HT-29 (cell line): Measurements from ENCODE around the gene PPM1E. TPM values are rescaled to one million over a fixed set of nuclear protein-coding genes. Genes with fewer than 3 reads are reported as not detected.
"Not testable (repeated sequence)": the region's sequence is repeated elsewhere in the genome, so short reads cannot be mapped to it uniquely, and the experiment has no call there.

Experiments used
- DNase-seq: peaks from one replicate; pipeline ENCODE4 v3.0.0-alpha.2; 2015; ENCODE audit warnings: low spot score
- total RNA-seq: library from RNA; depleted of rRNA; stranded (reverse); fragments of >200 nt; shearing (Covaris generic); gene quantifications from 2 replicates; pipeline ENCODE4 v1.2.3, GENCODE V29; 2014

The PPM1E gene
- total RNA-seq, 1 experiment from 2014 or later: not detected

DNA sequence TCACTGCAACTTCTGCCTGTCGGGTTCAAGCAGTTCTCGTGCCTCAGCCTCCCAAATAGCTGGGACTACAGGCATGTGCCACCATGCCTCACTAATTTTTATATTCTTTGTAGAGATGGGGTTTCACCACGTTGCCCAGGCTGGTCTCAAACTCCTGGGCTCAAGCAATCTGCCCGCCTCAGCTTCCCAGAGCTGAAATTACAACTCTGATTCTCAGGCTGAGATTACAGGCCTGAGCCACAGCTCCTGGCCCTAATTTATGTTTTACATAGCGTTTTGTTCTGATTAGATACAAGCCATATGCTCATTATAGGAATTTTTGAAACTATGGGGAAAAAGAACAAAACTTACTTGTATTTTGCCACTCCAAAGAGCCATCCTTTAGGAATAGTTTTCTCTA lies 22.8 kb downstream of the PPM1E start:
- DNase-seq: not testable (repeated sequence)

DNA sequence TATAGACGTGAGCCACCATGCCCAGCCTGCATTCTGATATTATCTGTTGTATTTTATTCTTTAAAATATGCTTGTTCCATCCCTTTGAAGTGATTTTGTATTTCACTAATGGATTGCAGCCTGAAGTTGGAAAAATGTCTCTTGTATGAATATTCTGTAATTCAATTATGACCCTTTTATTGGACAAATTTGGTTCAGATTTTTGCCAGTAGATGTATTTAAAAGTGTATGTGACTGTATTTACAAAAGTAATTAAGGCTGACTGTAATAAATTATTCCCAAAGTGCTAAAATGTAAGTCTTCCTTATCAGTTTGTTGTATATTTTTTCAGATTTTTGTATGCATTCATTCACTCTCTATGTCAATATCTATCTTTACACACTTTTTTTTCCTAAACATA lies 23.8 kb downstream of the PPM1E start:
- DNase-seq: no peak

DNA sequence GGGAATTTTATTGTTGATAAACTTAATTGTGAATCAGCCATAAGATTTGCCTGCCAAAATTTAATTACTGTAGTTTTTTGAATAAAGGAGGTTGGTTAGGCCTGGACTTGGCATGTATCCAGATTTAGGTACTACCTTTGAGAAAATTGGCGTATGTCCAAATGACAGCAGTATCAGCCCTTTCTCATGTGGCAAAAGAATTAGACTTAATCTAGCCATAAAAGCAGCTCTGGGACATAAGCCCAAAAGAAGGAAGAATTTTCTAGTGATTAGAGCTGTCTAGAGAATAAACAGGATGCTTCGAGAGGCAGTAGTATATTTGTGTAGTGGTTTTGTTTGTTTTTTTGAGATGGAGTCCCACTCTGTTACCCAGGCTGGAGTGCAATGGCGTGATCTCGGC lies 27.7 kb downstream of the PPM1E start:
- DNase-seq: peak; percentile 15

DNA sequence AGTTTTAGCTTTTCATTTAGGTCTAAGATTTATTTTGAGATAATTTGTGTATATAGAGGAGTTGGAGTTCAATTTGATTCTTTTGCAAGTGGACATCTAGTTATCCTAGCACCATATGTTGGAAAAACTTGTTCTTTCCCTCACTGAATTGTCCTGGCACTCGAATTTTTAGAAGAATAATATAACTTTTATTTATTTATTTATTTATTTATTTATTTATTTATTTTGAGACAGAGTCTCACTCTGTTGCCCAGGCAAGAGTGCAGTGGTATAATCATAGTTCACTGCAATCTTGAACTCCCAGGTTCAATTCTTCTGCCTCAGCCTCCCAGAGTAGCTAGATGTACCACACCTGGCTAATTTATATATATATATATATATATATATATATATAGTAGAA lies 29.4 kb downstream of the PPM1E start:
- no peak for DNase-seq

DNA sequence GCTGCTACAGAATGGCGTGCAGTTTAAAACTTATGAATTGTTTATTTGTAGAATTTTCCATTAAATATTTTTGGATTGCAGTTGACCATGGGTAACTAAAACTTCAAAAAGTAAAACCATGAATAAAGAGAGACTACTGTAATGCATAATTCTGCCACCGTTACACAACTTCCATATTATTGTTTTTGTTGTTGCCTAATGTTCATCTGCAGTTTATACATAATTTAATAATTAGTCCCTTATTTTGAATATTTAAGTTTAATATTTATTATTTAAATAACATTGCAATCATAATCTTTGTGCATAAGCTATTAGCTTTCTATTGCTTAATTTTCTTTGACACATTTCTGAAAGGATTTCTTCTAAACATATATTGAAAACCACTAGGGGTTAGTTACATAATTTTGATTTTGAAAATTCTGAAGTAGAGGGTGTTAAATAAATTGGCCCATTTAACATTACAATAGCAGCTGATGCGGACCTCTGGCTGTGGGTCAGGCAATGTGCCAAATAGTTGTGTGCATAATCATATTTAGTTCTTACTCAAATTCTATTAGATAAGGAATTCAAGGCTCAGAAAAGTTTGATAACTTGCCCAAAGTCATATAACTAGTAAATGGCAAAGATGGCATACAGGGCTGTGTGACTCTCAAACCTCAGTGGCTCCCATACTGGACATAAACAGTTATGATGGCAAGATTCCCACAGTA lies 31.1 kb downstream of the PPM1E start:
- no peak for DNase-seq

DNA sequence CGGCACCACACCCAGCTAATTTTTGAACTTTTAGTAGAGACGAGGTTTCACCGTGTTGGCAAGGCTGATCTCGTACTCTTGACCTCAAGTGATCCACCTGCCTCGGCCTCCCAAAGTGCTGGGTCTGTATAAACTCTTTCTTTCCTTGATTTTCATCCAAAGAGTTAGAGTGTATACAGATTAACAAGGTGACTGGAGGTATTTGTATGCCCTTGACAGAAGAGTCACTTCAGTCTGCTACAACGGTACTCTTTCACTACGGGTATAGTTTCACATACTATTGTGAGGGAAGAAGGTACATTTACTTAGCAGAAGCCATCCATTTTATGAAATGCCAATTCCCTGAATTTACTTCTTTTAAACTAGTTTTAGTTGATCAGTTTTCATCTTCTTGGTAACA lies 32.5 kb downstream of the PPM1E start:
- DNase-seq: no peak

DNA sequence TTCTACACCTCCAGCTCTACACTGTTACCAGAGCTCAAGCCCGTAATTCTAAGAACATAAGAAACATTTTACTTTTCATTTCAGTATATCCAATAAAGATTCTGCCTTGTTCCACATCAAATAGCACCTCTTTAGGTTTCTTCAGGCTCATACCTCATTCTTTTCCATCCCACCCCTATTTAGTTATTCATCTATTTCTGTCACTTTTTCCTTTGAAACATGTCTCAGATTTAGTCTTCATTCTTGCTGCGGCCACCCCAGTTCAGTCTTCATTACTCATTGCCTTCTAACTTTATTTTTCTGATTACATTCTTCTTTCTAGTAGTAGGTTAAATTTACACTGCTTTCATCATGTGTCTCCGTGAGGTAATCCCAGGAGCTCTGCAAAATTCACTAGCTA lies 33.5 kb downstream of the PPM1E start:
- no peak for DNase-seq

DNA sequence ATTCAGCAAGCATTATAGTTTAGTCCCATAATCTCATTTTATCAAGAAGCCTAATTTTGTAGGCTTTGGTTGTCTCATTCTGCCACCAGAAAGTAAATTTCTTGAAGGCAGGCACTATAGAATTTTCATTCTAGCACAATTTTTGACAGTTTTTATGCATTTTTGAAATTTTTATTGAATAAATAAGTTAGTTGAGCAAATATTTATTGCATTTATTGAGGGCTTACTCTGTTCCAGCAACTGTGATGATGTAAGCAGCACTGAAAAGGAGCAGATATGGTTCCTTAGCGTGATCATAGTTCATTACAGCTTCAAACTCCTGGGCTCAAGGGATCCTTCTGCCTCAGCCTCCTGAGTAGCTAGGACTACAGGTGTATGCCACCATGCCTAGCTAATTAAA lies 34.2 kb downstream of the PPM1E start:
- no peak for DNase-seq

DNA sequence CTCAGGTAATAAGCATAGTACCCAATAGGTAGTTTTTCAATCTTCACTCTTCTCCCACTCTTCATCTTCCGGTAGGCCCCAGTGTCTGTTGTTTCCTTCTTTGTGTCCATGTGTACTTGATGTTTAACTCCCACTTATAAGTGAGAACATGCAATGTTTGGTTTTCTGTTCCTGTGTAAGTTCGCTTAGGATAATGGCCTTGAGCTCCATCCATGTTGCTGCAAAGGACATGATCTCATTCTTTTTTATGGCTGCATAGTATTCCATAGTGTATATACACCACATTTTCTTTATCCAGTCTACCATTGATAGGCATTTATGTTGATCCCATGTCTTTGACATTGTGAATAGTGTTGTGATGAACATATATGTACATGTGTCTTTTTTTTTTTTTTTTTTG lies 38.9 kb downstream of the PPM1E start:
- not testable (repeated sequence) for DNase-seq

DNA sequence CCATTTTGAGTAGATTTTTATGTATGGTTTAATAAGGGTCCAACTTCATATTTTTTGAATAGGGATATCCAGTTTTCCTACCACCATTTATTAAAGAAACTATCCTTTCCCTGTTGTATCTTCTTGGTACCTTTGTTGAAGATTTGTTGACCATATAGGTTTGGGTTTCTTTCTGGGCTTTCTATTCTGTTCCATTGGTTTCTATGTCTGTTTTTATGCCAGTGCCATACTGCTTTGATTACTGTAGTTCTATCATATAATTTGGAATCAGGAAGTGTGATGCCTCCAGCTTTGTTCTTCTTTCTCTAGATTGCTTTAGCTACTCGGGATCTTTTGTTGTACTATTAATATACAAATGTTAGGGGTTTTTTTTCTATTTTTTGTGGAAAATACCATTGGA lies 46.5 kb downstream of the PPM1E start:
- no peak for DNase-seq

DNA sequence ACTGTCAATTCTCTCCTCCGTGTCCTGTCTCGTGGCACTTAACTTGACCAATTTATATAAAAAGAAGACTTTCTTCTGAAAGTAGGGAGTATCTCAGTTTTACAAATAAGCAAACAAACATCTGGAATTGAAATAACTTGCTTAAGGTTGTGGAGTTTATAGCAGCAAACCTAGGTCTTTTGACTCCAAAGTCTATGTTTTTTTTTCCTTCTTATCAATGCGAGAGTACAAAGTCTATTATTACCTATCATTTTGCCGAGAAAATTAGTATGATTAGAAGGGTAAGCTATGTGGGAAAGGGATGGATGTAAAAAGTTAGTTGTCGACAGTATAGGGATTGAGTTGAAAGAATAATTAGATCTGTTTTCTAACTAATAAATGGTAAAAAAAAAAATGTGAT lies 50.4 kb downstream of the PPM1E start:
- no peak for DNase-seq

DNA sequence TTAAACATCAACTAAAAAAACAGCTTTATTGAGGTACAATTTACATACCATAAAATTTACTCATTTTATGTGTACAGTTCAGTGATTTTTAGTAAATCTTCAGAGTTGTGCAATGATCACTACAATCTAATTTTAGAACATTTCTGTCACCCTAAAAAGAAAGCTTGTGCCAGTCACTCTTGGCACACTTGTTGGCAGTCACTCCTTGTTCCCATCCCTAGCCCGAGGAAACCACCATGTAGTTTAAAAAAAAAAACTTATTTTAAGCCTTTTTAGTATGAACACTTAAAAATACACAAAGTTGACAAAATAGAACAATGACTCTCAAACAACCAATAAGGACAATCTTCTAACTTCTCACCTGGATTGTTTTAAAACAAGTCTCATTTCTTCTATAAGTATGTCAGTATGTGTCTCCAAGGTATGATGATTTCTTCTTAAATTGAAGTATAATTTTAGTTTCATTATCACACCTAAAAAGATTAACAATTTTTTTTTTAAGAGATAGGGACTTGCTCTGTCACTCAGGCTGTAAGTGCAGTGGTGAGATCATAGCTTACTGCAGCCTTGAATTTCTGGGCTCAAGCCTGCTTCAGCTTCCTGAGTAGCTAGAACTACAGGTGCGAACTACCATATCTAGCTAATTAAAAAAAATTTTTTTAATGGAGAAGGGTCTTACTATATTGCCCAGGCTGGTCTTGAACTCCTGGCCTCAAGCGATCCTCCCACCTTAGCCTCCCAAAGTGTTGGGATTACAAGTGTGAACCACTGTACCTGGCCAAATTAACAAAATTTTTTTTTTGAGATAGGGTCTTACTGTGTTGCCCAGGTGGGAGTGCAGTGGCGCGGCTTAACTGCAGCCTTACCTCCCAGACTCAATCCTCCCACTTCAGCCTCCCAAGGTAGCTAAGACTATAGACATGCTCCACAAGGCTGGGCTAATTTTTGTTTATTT lies 53.2 kb downstream of the PPM1E start:
- DNase-seq: no peak

DNA sequence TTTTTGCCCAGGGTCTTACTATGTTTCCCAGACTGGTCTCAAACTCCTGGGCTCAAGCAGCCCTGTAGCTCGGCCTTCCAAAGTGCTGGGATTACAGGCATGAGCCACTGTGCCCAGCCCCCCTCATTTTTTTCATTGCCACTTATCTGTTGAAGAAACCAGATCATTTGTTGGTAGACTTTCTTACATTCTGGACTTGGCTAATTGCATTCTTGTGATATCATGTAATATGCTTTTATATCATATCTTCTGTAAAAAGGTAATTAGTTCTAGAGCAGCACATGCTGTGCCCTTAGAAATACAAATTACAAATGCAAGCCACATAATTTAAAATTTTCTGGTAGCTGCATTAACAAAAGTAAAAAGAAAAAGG lies 53.9 kb downstream of the PPM1E start:
- DNase-seq: no peak

DNA sequence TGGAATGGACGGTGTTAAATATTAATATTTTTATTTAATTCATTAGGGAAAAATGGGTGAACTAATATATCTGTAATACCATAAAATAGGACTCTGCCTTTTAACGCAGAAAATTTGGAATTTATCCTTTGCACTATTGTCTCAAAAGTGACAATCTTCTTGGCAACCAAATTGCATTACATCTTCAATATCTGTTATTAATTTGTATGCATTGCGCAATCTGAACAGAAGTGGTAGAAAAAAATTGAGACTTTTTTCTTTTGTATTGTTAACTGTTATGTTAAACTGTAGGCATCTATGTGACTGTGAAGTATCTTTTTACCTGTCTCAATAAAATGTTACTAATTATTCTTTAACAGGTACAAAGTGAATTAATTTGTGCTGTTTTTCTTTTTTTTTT lies 55.6 kb downstream of the PPM1E start:
- DNase-seq: no peak

DNA sequence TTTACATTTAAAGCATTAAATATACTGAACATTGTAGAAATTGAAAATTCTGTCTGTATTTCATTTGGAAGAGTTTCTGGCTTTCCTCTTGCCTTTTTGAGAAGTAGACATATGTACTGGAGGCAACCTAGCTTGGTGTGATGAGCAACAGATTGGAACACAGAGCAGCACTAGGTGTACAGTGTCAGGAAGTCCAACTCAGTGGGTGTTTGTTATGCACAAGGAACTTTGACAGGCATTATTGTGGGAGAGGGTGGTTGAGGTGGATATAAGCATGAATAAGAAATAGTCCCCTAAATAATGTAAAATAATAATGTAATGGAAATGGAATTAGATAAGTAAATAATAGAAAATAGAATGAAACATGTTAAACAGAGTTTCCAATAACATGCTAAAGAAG lies 58.1 kb downstream of the PPM1E start:
- DNase-seq: no peak

DNA sequence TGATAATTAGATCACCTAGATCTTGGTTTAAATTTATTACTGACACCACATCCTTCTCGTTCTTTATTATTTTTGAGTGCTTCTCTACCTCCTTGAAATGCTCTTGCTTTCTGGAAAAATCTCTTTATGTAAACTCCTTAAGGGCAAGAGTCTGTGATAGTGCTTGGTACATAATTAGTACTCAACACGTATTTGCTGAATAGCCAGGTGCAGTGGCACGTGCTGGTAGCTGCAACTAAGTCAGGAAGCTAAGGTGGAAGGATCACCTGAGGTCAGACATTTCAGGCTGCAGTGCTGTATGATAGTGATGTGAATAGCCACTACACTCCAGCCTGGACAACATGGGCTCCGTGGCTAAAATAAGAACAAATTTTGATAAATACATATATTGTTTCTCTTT lies 63.0 kb downstream of the PPM1E start:
- DNase-seq: no peak

DNA sequence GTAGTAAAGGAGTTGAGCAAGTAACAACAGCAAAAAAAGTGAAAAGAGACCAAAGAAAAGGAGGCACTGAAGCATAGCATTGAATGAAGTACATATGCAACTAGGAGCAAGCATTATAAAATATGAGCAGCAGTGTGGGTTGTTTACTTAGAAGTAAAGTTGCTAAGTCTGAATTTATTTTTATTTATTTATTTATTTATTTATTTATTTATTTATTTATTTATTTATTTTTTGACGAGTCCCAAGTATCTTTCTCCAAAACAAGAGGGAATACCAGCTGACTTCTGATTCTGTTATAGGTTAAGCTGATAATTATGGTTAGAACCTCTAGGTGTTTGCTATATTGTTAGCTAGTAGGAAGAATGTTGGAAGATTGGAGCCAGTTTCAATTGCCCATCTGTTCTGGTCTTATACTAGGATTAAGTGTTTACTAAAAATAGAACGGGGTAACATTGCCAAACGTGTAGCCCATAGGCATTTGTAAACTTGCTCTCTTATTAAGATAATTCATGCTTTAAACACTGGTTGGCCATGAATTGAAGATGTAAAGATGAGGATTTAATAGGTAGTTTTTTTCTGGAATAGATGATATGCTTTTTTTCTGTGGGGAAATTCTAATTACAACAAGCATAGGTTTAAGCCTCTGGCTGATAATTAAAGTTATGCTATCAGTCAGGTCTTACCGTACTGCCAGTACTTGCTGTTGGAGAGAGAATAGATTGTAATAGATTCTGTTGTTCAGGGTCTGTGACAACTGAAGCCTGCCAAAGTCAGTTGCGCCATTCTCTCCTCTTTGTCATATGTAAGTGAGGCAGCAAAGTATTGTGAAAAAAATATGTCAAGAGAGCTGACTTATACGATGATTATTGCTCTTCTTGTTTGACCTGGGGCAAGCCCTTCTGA lies 66.7 kb downstream of the PPM1E start:
- DNase-seq: no peak

DNA sequence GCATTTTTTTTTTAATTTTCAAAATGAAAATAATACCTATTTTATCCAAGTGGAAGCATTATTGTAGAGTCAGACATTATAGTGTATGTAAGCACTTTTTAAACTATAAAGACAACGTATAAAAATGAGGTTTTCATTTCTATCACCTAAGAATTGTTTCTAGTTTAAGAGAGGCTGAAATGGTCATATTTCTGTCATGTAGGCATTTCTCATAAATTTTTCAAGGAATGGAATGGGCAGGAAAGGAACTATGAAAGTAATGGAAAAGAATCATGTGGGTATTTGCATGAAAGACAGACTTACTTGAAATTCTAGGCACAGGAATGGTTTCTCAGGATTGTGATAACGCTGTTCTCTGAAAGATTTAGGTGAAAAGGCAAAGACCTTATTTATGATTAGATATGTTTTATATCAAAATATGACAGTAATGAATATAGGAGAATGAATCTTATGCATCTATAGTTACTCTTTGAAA lies 67.4 kb downstream of the PPM1E start:
- no peak for DNase-seq

DNA sequence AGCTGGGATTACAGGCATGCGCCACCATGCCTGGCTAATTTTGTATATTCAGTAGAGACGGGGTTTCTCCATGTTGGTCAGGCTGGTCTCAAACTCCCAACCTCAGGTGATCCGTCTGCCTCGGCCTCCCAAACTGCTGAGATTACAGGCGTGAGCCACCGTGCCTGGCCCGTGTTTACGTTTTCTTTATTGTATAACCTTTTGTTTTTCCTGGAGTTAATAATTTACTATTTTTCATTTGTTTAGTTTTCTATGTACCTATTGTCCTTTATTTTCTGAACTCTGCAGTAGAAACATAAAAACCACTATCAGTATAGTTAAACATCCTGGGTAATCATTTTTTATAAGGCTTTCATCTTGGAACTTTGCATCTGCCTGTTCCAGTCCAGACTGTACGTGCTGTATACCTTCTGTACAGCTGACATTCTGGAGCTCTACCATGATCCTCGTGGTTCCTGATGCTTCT lies 73.6 kb downstream of the PPM1E start:
- DNase-seq: no peak

DNA sequence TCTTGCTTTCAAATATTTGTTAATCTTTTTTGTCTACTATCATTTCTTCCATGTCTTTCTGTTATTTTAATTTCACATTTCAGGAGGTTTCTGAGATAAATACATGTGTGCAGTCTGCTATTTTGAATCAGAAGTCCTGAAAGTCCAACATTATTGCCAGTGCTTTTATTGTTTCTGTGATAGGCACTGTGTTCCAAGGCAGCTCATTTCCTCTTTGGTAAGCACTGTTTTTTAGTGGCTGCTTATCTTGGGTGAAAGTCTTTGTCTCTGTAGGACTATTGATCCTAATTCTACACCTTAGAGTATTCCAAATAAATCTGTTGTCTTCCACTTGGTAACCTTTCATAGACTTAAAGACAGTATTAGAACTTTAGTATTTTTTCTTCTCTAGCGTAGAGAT lies 76.1 kb downstream of the PPM1E start:
- no peak for DNase-seq

DNA sequence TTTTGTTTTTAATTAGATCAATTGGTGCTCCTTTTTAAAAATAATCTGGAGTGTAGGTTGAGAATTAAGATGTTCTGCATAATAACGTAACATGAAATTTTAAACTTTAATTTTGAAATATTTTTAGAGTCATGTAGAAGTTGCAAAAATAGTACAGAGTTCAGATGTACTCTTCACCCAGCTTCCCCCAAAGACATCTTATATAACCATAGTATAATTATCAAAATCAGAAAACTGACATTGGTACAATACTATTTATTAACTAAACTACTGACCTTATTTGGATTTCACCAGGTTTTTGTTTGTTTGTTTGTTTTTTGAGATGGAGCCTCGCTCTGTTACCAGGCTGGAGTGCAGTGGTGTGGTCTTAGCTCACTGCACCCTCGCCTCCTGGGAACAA lies 76.9 kb downstream of the PPM1E start:
- DNase-seq: no peak

DNA sequence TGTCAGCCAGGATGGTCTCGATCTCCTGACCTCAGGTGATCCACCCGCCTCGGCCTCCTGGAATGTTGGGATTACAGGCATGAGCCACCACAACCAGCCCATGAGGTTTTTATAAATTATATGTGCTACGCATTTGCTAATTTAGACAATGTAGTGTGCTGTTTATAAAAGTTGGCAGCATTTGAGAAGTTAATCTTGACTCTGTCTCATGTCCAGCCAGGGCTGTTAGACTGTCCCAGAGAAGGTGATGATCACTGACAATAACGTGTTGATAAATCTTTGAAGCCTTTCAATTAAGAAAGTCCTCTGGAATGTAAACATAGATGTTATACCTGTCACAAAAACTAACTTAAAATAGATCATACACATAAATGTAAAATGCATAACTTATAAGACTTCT lies 82.0 kb downstream of the PPM1E start:
- no peak for DNase-seq
